Neural cell (in vitro differentiated cells): ENCODE data around the gene FPR1. TPM values are rescaled to one million over a fixed set of nuclear protein-coding genes. Genes with fewer than 3 reads are reported as not detected.

Experiments used
- H2AFZ ChIP-seq: fragments of 200-600, 300-800 bp; sonication (generic), shearing (Covaris generic); 2 replicates; pipeline ENCODE4 v1.6.0; 2014; ENCODE audit warnings: low read depth, mild to moderate bottlenecking, antibody characterized with exemption, low read length, moderate library complexity
- H3F3A ChIP-seq: fragments of 200-600 bp; shearing (Covaris generic); 2 replicates; pipeline ENCODE4 v1.6.1; 2016; ENCODE audit warnings: mild to moderate bottlenecking, moderate library complexity, mixed read lengths, antibody characterized with exemption, low read length; ENCODE audit not compliant: insufficient read depth, poor library complexity, severe bottlenecking
- H3K27ac ChIP-seq: fragments of 200-600, 300-800 bp; sonication (generic), shearing (Covaris generic); 2 replicates; pipeline ENCODE4 v1.5.1; 2014; ENCODE audit warnings: mild to moderate bottlenecking, low read length, moderate library complexity
- H3K27me3 ChIP-seq: fragments of 300-800, 200-600 bp; sonication (generic), shearing (Covaris generic); 2 replicates; pipeline ENCODE4 v1.6.0; 2014; ENCODE audit warnings: mild to moderate bottlenecking, low read depth, low read length, moderate library complexity; ENCODE audit not compliant: insufficient read depth
- H3K36me3 ChIP-seq: fragments of 300-800, 200-600 bp; sonication (generic), shearing (Covaris generic); 2 replicates; pipeline ENCODE4 v1.5.1; 2014; ENCODE audit warnings: mild to moderate bottlenecking, antibody characterized with exemption, low read length, moderate library complexity; ENCODE audit not compliant: insufficient read depth
- H3K4me2 ChIP-seq: fragments of 300-800, 200-600 bp; sonication (generic), shearing (Covaris generic); 2 replicates; pipeline ENCODE4 v1.6.0; 2014; ENCODE audit warnings: mild to moderate bottlenecking, low read length
- H3K4me3 ChIP-seq: fragments of 300-800, 200-600 bp; sonication (generic), shearing (Covaris generic); 2 replicates; pipeline ENCODE4 v1.5.1; 2014; ENCODE audit warnings: mild to moderate bottlenecking, low read length, moderate library complexity
- H3K79me2 ChIP-seq: fragments of 200-600 bp; shearing (Covaris generic); replicated peaks from 2 replicates; pipeline ENCODE4 v1.6.0; 2014; ENCODE audit warnings: mild to moderate bottlenecking, low read length, moderate library complexity; ENCODE audit not compliant: insufficient read depth
- H3K9ac ChIP-seq: fragments of 300-800, 200-600 bp; sonication (generic), shearing (Covaris generic); 2 replicates; pipeline ENCODE4 v1.6.1; 2016; ENCODE audit warnings: mild to moderate bottlenecking, low read length, mixed read lengths
- H3K9me2 ChIP-seq: fragments of 200-600 bp; shearing (Covaris generic); 2 replicates; pipeline ENCODE4 v1.6.1; 2016; ENCODE audit warnings: mild to moderate bottlenecking, low read length, mixed read lengths; ENCODE audit not compliant: insufficient read depth
- H3K9me3 ChIP-seq: fragments of 200-600, 300-800 bp; sonication (generic), shearing (Covaris generic); 2 replicates; pipeline ENCODE4 v1.6.1; 2016; ENCODE audit warnings: mild to moderate bottlenecking, mixed run types, low read length, moderate library complexity, mixed read lengths
- H4K20me1 ChIP-seq: fragments of 200-600 bp; shearing (Covaris generic); 2 replicates; pipeline ENCODE4 v1.6.1; 2016; ENCODE audit warnings: mild to moderate bottlenecking, mixed run types; ENCODE audit not compliant: insufficient read depth
- EP300 ChIP-seq: fragments of 450-650 bp; conservative IDR thresholded peaks from 2 replicates; pipeline ENCODE4 v1.6.1; 2014; ENCODE audit warnings: antibody characterized with exemption, mild to moderate bottlenecking, moderate library complexity; ENCODE audit not compliant: poor library complexity, severe bottlenecking
- EZH2 ChIP-seq: fragments of 200-600, 300-800 bp; shearing (Covaris generic), sonication (generic); IDR thresholded peaks from 2 replicates; pipeline ENCODE4 v1.6.1; 2014; ENCODE audit warnings: antibody characterized with exemption, low read length, borderline replicate concordance, mild to moderate bottlenecking; ENCODE audit not compliant: insufficient read depth, poor library complexity, severe bottlenecking
- MXI1 ChIP-seq: fragments of 450-650 bp; conservative IDR thresholded peaks from 2 replicates; pipeline ENCODE4 v1.6.1; 2014; ENCODE audit warnings: antibody characterized with exemption, mild to moderate bottlenecking; ENCODE audit not compliant: poor library complexity, severe bottlenecking
- POLR2AphosphoS5 ChIP-seq: IDR thresholded peaks from 2 replicates; pipeline ENCODE4 v1.6.1; 2012
- RAD21 ChIP-seq: fragments of 450-650 bp; conservative IDR thresholded peaks from 2 replicates; pipeline ENCODE4 v1.6.1; 2014; ENCODE audit warnings: antibody characterized with exemption, mild to moderate bottlenecking, moderate library complexity
- SMC3 ChIP-seq: fragments of 450-650 bp; conservative IDR thresholded peaks from 2 replicates; pipeline ENCODE4 v1.6.1; 2014; ENCODE audit warnings: antibody characterized with exemption, mild to moderate bottlenecking, moderate library complexity; ENCODE audit not compliant: poor library complexity
- TAF1 ChIP-seq: IDR thresholded peaks from 2 replicates; pipeline ENCODE4 v1.6.1; 2012; ENCODE audit warnings: low read depth
- polyA plus RNA-seq: library from polyadenylated mRNA; depleted of rRNA; stranded (reverse); fragments of >200 nt; gene quantifications from 2 replicates; pipeline ENCODE4 v1.2.3, GENCODE V29; 2014
- TF ChIP-seq, protein P1 (sequence below): fragments of 450-650 bp; IDR thresholded peaks from 2 replicates; pipeline ENCODE4 v1.5.1; 2014; ENCODE audit warnings: antibody characterized with exemption, mild to moderate bottlenecking, moderate library complexity; ENCODE audit not compliant: poor library complexity, severe bottlenecking
- TF ChIP-seq, protein P2 (sequence below): IDR thresholded peaks from 2 replicates; pipeline ENCODE4 v1.6.1; 2012; ENCODE audit warnings: borderline replicate concordance

Gene FPR1
- polyA plus RNA-seq, 1 donor from 2014 or later: not detected

GRCh38 chr19:51703575-51704515, 47.8 kb downstream of the FPR1 start:
- Histone ChIP-seq H3K36me3 (no peaks in the 10 kb centered on the region), H2AFZ (no peak overlapping the region), H3K4me3 (peak overlapping the region; percentile 74), H3K9me3 (no peaks in the 10 kb centered on the region), H4K20me1 (no peaks in the 10 kb centered on the region), H3K9ac (peak overlapping the region; percentile 68), H3K4me2 (peak overlapping the region; percentile 65), H3K79me2 (no peaks in the 10 kb centered on the region), H3F3A (no peaks in the 10 kb centered on the region), H3K9me2 (no peaks in the 10 kb centered on the region), H3K27ac (peak overlapping the region; percentile 47), H3K27me3 (no peaks in the 10 kb centered on the region)
- TF ChIP-seq EP300 (no peak), MXI1 (peak; percentile 53), POLR2AphosphoS5 (peak; percentile 74)
- TF ChIP-seq, protein P1, sequence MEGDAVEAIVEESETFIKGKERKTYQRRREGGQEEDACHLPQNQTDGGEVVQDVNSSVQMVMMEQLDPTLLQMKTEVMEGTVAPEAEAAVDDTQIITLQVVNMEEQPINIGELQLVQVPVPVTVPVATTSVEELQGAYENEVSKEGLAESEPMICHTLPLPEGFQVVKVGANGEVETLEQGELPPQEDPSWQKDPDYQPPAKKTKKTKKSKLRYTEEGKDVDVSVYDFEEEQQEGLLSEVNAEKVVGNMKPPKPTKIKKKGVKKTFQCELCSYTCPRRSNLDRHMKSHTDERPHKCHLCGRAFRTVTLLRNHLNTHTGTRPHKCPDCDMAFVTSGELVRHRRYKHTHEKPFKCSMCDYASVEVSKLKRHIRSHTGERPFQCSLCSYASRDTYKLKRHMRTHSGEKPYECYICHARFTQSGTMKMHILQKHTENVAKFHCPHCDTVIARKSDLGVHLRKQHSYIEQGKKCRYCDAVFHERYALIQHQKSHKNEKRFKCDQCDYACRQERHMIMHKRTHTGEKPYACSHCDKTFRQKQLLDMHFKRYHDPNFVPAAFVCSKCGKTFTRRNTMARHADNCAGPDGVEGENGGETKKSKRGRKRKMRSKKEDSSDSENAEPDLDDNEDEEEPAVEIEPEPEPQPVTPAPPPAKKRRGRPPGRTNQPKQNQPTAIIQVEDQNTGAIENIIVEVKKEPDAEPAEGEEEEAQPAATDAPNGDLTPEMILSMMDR: peak; percentile 74

- peaks cover 7% of the 10 kb centered on the region for H3K36me3 ChIP-seq
- H3K9me3 ChIP-seq: no peaks in the 10 kb centered on the region
- no peak overlapping the region for H3K4me3 ChIP-seq
- H3K4me2 ChIP-seq: no peak overlapping the region
- no peak for TF ChIP-seq TAF1
- TF ChIP-seq EP300: no peak
- no peak for TF ChIP-seq POLR2AphosphoS5
- TF ChIP-seq, protein P1: no peak
- TF ChIP-seq, protein P2, sequence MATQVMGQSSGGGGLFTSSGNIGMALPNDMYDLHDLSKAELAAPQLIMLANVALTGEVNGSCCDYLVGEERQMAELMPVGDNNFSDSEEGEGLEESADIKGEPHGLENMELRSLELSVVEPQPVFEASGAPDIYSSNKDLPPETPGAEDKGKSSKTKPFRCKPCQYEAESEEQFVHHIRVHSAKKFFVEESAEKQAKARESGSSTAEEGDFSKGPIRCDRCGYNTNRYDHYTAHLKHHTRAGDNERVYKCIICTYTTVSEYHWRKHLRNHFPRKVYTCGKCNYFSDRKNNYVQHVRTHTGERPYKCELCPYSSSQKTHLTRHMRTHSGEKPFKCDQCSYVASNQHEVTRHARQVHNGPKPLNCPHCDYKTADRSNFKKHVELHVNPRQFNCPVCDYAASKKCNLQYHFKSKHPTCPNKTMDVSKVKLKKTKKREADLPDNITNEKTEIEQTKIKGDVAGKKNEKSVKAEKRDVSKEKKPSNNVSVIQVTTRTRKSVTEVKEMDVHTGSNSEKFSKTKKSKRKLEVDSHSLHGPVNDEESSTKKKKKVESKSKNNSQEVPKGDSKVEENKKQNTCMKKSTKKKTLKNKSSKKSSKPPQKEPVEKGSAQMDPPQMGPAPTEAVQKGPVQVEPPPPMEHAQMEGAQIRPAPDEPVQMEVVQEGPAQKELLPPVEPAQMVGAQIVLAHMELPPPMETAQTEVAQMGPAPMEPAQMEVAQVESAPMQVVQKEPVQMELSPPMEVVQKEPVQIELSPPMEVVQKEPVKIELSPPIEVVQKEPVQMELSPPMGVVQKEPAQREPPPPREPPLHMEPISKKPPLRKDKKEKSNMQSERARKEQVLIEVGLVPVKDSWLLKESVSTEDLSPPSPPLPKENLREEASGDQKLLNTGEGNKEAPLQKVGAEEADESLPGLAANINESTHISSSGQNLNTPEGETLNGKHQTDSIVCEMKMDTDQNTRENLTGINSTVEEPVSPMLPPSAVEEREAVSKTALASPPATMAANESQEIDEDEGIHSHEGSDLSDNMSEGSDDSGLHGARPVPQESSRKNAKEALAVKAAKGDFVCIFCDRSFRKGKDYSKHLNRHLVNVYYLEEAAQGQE: no peak
- TF ChIP-seq EZH2: no peak
- no peak for TF ChIP-seq SMC3
- no peak for TF ChIP-seq MXI1
- no peak for TF ChIP-seq RAD21
- no peaks in the 10 kb centered on the region for H3K79me2 ChIP-seq
- H3F3A ChIP-seq: no peaks in the 10 kb centered on the region
- no peaks in the 10 kb centered on the region for H4K20me1 ChIP-seq
- no peak overlapping the region for H2AFZ ChIP-seq
- H3K9me2 ChIP-seq: no peaks in the 10 kb centered on the region
- H3K27me3 ChIP-seq: no peaks in the 10 kb centered on the region
- no peak overlapping the region for H3K9ac ChIP-seq
- H3K27ac ChIP-seq: no peak overlapping the region
Measured at GRCh38 chr19:51702825-51703574, 48.7 kb downstream of the FPR1 start.
